ENCODE measurements around the gene LMNA.
"Not testable (repeated sequence)": the region's sequence is repeated elsewhere in the genome, so short reads cannot be mapped to it uniquely, and the experiment has no call there.

LMNA gene

GRCh38 chr1:156157506-156157905, 43.0 kb downstream of the LMNA start:
- FAIRE-seq: peak; percentile 70
- no peak for DNase-seq (ENCODE audit: insufficient read length, low spot score)

GRCh38 chr1:156157966-156158365, 43.5 kb downstream of the LMNA start:
- FAIRE-seq: no peak

GRCh38 chr1:156160000-156160742, 45.7 kb downstream of the LMNA start:
- FAIRE-seq (no peak), DNase-seq (ENCODE audit: insufficient read length, low spot score) (no peak)

More at GRCh38 chr1:156157966-156158365, 43.5 kb downstream of the LMNA start:
- no peak for DNase-seq (ENCODE audit: insufficient read length, low spot score)

- FAIRE-seq (no peak), DNase-seq (ENCODE audit: insufficient read length, low spot score) (peak; percentile 57)
Observed at GRCh38 chr1:156160743-156161171, 46.2 kb downstream of the LMNA start.

GRCh38 chr1:156162430-156163037, 48.0 kb downstream of the LMNA start:
- DNase-seq (ENCODE audit: insufficient read length, low spot score) (no peak), FAIRE-seq (no peak)

GRCh38 chr1:156163712-156164111, 49.2 kb downstream of the LMNA start:
- DNase-seq (ENCODE audit: insufficient read length, low spot score) (no peak), FAIRE-seq (no peak)

GRCh38 chr1:156164125-156164831, 49.8 kb downstream of the LMNA start:
- no peak for DNase-seq (ENCODE audit: insufficient read length, low spot score)
- no peak for FAIRE-seq

- FAIRE-seq: no peak
- DNase-seq (ENCODE audit: insufficient read length, low spot score): no peak
Observed at GRCh38 chr1:156165083-156165482, 50.6 kb downstream of the LMNA start.

- DNase-seq (ENCODE audit: insufficient read length, low spot score): no peak
- no peak for FAIRE-seq
Observed at GRCh38 chr1:156167536-156167935, 53.0 kb downstream of the LMNA start.

GRCh38 chr1:156172696-156173470, 58.4 kb downstream of the LMNA start:
- no peak for DNase-seq (ENCODE audit: insufficient read length, low spot score)
- FAIRE-seq: no peak

- DNase-seq (ENCODE audit: insufficient read length, low spot score): no peak
- FAIRE-seq: no peak
Observed at GRCh38 chr1:156176610-156177210, 62.2 kb downstream of the LMNA start.

GRCh38 chr1:156177919-156178654, 63.6 kb downstream of the LMNA start:
- FAIRE-seq (no peak), DNase-seq (ENCODE audit: insufficient read length, low spot score) (no peak)

- FAIRE-seq (no peak), DNase-seq (ENCODE audit: insufficient read length, low spot score) (no peak)
Observed at GRCh38 chr1:156180471-156180870, 66.0 kb downstream of the LMNA start.

- DNase-seq (ENCODE audit: insufficient read length, low spot score); FAIRE-seq: not testable (repeated sequence)
Observed at GRCh38 chr1:156181391-156181924, 66.9 kb downstream of the LMNA start.

- DNase-seq (ENCODE audit: insufficient read length, low spot score); FAIRE-seq: not testable (repeated sequence)
Observed at GRCh38 chr1:156182010-156182779, 67.7 kb downstream of the LMNA start.

GRCh38 chr1:156186347-156187177, 72.1 kb downstream of the LMNA start:
- not testable (repeated sequence) for DNase-seq (ENCODE audit: insufficient read length, low spot score)

More at GRCh38 chr1:156186347-156187177, 72.1 kb downstream of the LMNA start:
- not testable (repeated sequence) for FAIRE-seq

Data from GM19239 (cell line).